PC-9 (cell line): Measurements from ENCODE around the gene CUL9.

Experiments used
- CTCF ChIP-seq: fragments of 200-600 bp; sonication (generic); conservative IDR thresholded peaks from 2 replicates; pipeline ENCODE4 v1.6.1; 2017; ENCODE audit warnings: mixed run types, antibody characterized with exemption, mild to moderate bottlenecking, moderate library complexity
- EZH2 ChIP-seq: fragments of 200-600 bp; sonication (generic); IDR thresholded peaks from 2 replicates; pipeline ENCODE4 v1.8.0; 2017; ENCODE audit warnings: antibody characterized with exemption, low read depth

- no peak for TF ChIP-seq CTCF
- no peak for TF ChIP-seq EZH2
Observed at GRCh38 chr6:43178150-43178549, 3.8 kb upstream of the CUL9 start.
